Adrenal gland (tissue), 5 donors: ENCODE measurements around the gene TLE2.

ENCODE experiments used
- POLR2A ChIP-seq, 2 donors: fragments of 450-650 bp; IDR thresholded peaks; one replicate each; pipeline ENCODE4 v1.6.1; 2017; ENCODE audit warnings: antibody characterized with exemption in 2 of 2, mild to moderate bottlenecking in 2 of 2, moderate library complexity in 1 of 2
- TF ChIP-seq, protein P1 (sequence below), 6 experiments: fragments of 450-650 bp in 4 of 6; fragments of 200-600 bp in 2 of 6; sonication (generic) in 1 of 6; IDR thresholded peaks; 1 replicate in 5 of 6; 2 replicates in 1 of 6; pipeline versions ENCODE4 v1.5.1 to v1.8.0; 2016 to 2021; ENCODE audit warnings: antibody characterized with exemption in 6 of 6, mild to moderate bottlenecking in 2 of 6, moderate library complexity in 1 of 6
- donor health status: DM: no; HTN: no; CAD: no.

GRCh38 chr19:3060857-3061181, 31.7 kb upstream of the TLE2 start:
- TF ChIP-seq, protein P1, sequence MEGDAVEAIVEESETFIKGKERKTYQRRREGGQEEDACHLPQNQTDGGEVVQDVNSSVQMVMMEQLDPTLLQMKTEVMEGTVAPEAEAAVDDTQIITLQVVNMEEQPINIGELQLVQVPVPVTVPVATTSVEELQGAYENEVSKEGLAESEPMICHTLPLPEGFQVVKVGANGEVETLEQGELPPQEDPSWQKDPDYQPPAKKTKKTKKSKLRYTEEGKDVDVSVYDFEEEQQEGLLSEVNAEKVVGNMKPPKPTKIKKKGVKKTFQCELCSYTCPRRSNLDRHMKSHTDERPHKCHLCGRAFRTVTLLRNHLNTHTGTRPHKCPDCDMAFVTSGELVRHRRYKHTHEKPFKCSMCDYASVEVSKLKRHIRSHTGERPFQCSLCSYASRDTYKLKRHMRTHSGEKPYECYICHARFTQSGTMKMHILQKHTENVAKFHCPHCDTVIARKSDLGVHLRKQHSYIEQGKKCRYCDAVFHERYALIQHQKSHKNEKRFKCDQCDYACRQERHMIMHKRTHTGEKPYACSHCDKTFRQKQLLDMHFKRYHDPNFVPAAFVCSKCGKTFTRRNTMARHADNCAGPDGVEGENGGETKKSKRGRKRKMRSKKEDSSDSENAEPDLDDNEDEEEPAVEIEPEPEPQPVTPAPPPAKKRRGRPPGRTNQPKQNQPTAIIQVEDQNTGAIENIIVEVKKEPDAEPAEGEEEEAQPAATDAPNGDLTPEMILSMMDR (IDR thresholded peaks at IDR 0.05): no peak
- TF ChIP-seq POLR2A (IDR thresholded peaks at IDR 0.05): no peak
